GM21576 (cell line): ENCODE data around the gene GALNT15.

Source experiments
- ATAC-seq: cut with Tn5 transposase; IDR thresholded peaks from one replicate; pipeline ENCODE4 v1.9.1; 2021; ENCODE audit warnings: mild to moderate bottlenecking, moderate library complexity; ENCODE audit not compliant: unreplicated experiment

GALNT15 gene

GRCh38 chr3:16279010-16279801, 104.7 kb downstream of the GALNT15 start:
- no peak for ATAC-seq

GRCh38 chr3:16280671-16281070, 106.2 kb downstream of the GALNT15 start:
- no peak for ATAC-seq
